EH (cell line): ENCODE results near the gene ZNF783.
"Not testable (repeated sequence)": the region's sequence is repeated elsewhere in the genome, so short reads cannot be mapped to it uniquely, and the experiment has no call there.

Experiments
- DNase-seq: peaks from one replicate; pipeline ENCODE4 v3.0.0-alpha.2; 2015; ENCODE audit warnings: low read depth

ZNF783 gene

GRCh38 chr7:149240637-149241036 lies 21.4 kb upstream of the ZNF783 start:
- DNase-seq: no peak

GRCh38 chr7:149241696-149242095 lies 20.3 kb upstream of the ZNF783 start:
- no peak for DNase-seq

DNA sequence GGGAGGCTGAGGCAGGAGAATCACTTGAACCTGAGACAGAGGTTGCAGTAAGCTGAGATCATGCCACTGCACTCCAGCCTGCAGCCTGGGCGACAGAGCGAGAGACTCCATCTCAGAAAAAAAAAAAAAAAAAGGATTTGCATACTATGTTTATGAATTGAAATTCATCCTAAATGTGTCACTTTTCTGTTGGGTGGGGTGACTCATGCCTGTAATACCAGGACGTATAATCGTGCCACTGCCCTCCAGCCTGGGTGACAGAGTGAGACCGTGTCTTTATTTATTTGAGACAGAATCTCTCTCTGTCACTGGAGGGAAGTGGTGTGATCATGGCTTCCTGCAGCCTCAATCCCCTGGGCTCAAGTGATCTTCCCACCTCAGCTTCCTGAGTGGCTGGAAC lies 16.8 kb upstream of the ZNF783 start:
- DNase-seq: peak; percentile 77

- no peak for DNase-seq
These were observed 16.3 kb upstream of the ZNF783 start for GRCh38 chr7:149245744-149246143.

- DNase-seq: no peak
These were observed 13.2 kb upstream of the ZNF783 start for GRCh38 chr7:149248777-149249176.

GRCh38 chr7:149250151-149250550 lies 11.8 kb upstream of the ZNF783 start:
- DNase-seq: not testable (repeated sequence)

DNA sequence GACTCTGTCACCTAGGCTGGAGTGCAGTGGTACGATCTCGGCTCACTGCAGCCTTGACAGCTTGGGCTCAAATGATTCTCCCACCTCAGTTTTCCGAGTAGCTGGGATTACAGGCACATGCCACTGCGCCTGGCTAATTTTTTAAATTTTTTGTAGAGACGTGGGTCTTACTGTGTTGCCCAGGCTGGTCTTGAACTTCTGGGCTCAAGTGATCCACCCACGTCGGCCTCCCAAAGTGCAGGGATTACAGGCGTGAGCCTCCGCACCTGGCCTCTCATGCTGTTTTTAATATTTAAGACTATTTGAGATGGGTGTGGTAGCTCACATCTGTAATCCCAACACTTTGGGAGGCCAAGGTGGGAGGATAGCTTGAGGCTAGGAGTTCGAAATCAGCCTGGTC lies 10.5 kb upstream of the ZNF783 start:
- not testable (repeated sequence) for DNase-seq

DNA sequence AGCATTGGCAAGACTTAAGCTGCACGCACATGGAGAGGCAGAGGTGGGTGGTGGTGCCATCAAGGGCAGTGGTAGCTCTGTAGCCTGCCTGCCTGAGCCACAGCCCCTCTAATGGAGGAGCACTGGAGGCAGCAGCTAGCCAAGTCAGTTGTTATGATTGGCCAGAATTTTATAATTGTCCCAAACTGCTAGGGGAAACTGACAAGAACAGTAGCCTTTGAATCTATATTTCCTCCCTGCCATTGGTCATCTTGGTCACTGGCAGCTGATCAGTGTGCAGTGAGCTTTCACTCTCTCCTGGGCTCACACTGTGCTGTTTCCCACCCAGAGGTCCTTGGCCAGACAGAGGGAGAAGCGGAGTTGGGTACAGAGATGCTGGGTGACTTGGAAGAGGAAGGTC lies 9.6 kb upstream of the ZNF783 start:
- DNase-seq: no peak

- DNase-seq: no peak
These were observed 8.3 kb upstream of the ZNF783 start for GRCh38 chr7:149253665-149254064.

GRCh38 chr7:149254181-149254858 lies 7.7 kb upstream of the ZNF783 start:
- DNase-seq: no peak

DNA sequence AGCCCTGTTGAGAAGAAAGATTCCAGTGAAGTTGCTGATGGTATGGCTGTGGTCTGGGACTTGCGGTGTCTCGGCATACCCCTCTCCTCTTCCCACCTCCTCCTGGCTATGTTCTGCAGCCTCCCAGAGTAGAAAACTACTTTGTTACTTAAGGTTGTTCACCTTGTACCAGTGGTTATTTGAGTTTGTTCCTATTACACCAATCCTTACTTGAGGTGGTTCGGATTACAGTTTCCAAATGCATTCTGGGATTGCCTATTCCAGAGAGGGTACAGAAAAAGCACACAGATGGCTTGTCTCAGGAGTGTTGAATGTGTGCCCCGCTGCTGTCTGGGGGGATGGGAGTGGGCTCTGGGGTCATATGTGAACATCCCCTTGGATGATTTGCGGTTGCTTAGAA lies 6.8 kb upstream of the ZNF783 start:
- DNase-seq: no peak

GRCh38 chr7:149256568-149256967 lies 5.4 kb upstream of the ZNF783 start:
- DNase-seq: no peak

GRCh38 chr7:149257146-149257545 lies 4.8 kb upstream of the ZNF783 start:
- peak; percentile 67 for DNase-seq

DNA sequence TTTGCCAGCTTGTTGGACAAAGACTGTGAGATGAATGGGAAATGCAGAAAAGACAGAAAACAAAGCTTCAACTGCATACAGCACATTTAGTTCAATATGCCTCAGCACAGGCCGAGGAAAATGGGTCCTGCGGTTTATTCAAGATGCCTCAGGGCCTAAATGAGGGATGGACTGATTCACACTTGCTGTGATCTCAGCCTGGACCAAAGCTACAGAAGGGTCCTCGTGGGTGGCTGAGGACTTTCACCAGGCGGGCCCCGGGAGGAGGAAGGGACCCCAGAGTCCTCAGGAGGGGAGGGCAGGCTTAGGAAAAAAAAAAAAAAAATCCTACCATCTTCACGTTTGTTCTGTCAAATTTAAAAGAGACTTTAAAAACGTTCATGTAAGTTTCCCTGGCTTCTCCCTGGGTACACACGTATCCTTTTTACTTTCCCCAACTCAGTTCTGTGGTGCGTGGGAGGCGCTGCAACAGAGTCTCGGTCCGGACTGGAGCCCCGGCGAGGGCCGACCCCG lies 624 bp upstream of the ZNF783 start:
- DNase-seq: peak; percentile 81

DNA sequence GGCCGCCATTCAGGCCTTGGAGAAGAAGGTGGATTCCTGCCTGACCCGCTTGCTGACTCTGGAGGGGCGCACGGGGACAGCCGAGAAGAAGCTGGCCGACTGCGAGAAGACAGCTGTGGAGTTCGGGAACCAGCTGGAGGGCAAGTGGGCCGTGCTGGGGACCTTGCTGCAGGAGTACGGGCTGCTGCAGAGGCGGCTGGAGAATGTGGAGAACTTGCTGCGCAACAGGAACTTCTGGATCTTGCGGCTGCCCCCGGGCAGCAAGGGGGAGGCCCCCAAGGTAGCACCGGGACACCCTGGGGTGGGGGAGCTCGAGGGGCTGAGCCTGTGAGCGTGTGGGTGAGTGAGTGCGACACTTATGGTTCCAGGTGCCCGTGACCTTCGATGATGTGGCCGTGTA lies 4.5 kb downstream of the ZNF783 start:
- no peak for DNase-seq

GRCh38 chr7:149267733-149268132 lies 5.7 kb downstream of the ZNF783 start:
- no peak for DNase-seq

DNA sequence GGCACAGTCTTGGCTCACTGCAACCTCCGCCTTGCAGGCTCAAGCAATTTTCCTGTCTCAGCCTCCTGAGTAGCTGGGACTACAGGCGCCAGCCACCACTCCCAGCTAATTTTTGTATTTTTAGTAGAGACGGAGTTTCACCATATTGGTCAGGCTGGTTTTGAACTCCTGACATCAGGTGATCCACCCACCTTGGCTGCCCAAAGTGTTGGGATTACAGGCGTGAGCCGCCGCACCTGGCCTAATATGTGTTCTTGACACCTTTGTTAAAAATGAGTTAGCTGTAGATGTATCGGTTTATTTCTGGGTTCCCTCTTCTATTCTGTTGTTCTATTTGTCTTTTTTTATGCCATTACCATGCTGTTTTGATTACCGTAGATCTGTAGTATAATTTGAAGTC lies 12.4 kb downstream of the ZNF783 start:
- not testable (repeated sequence) for DNase-seq

- no peak for DNase-seq
These were observed 15.9 kb downstream of the ZNF783 start for GRCh38 chr7:149277871-149278270.

DNA sequence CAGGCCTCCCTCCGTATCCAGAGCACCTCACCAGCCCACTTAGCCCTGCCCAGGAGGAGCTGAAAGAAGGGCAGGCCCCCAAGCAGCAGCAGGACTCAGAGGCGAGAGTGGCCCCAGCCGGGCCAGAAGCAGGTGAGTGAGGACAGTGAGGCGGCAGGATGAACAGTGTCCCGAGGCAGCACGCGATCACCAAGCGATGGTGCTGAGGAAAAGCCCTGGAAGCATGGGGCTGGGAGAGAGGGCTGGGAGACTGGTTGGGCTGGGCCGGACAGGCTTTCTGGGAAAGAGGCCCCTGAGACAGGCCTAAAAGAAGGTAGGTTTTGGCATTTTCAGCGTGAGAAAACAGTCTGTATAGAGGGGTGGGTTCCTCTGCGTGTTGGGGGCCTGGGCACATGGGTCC lies 16.4 kb downstream of the ZNF783 start:
- DNase-seq: no peak

GRCh38 chr7:149279111-149279743 lies 17.2 kb downstream of the ZNF783 start:
- DNase-seq: no peak

DNA sequence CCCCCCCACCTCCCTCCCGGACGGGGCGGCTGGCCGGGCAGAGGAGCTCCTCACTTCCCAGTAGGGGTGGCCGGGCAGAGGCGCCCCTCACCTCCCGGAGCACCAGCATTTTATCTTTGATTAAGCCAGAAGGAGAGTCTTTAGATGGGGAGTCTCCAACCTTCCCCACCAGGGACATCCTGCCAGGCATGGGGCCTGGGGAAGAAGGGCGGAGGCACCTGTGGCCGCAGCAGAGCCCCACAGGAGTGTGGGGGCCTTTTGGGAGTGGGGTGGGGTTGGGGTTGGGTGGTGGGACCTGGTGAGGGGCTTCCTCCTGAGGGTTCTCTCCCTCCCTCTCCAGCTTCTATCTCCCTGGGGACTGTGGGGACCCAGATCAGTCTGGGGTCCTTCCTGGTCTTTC lies 18.2 kb downstream of the ZNF783 start:
- DNase-seq: no peak

GRCh38 chr7:149280661-149281507 lies 18.9 kb downstream of the ZNF783 start:
- no peak for DNase-seq
